GM19240 (cell line): Measurements from ENCODE around the gene ADAMTS10.
"Not testable (repeated sequence)": the region's sequence is repeated elsewhere in the genome, so short reads cannot be mapped to it uniquely, and the experiment has no call there.

Experiments used
- DNase-seq: peaks from one replicate; pipeline ENCODE4 v3.0.0; 2011; ENCODE audit warnings: low spot score; ENCODE audit not compliant: insufficient read length

Gene ADAMTS10

GRCh38 chr19:8629184-8629583 lies 18.7 kb upstream of the ADAMTS10 start:
- DNase-seq: no peak

- no peak for DNase-seq
These were observed 16.3 kb upstream of the ADAMTS10 start for GRCh38 chr19:8626842-8627241.

- not testable (repeated sequence) for DNase-seq
These were observed 12.4 kb upstream of the ADAMTS10 start for GRCh38 chr19:8622886-8623285.

GRCh38 chr19:8618751-8619150 lies 8.2 kb upstream of the ADAMTS10 start:
- DNase-seq: no peak

- no peak for DNase-seq
These were observed 7.5 kb upstream of the ADAMTS10 start for GRCh38 chr19:8617984-8618383.

GRCh38 chr19:8617325-8617724 lies 6.8 kb upstream of the ADAMTS10 start:
- not testable (repeated sequence) for DNase-seq

- DNase-seq: no peak
These were observed 6.3 kb upstream of the ADAMTS10 start for GRCh38 chr19:8616861-8617260.

GRCh38 chr19:8615813-8616596 lies 5.5 kb upstream of the ADAMTS10 start:
- DNase-seq: no peak

GRCh38 chr19:8615024-8615423 lies 4.5 kb upstream of the ADAMTS10 start:
- no peak for DNase-seq

- DNase-seq: no peak
These were observed 3.9 kb upstream of the ADAMTS10 start for GRCh38 chr19:8614455-8614854.

- DNase-seq: no peak
These were observed 2.3 kb upstream of the ADAMTS10 start for GRCh38 chr19:8612807-8613171.

GRCh38 chr19:8611877-8612806 lies 1.6 kb upstream of the ADAMTS10 start:
- no peak for DNase-seq

GRCh38 chr19:8611391-8611876 lies 919 bp upstream of the ADAMTS10 start:
- DNase-seq: no peak

- DNase-seq: no peak
These were observed 403 bp upstream of the ADAMTS10 start for GRCh38 chr19:8610936-8611300.

- DNase-seq: no peak
These were observed 1.1 kb downstream of the ADAMTS10 start for GRCh38 chr19:8609279-8610040.

- no peak for DNase-seq
These were observed 1.6 kb downstream of the ADAMTS10 start for GRCh38 chr19:8608941-8609278.

GRCh38 chr19:8607386-8607785 lies 3.1 kb downstream of the ADAMTS10 start:
- no peak for DNase-seq

GRCh38 chr19:8605514-8605913 lies 5.0 kb downstream of the ADAMTS10 start:
- no peak for DNase-seq

- no peak for DNase-seq
These were observed 8.7 kb downstream of the ADAMTS10 start for GRCh38 chr19:8601796-8602195.

- no peak for DNase-seq
These were observed 9.7 kb downstream of the ADAMTS10 start for GRCh38 chr19:8600816-8601215.

- no peak for DNase-seq
These were observed 10.5 kb downstream of the ADAMTS10 start for GRCh38 chr19:8600064-8600463.

- DNase-seq: no peak
These were observed 14.3 kb downstream of the ADAMTS10 start for GRCh38 chr19:8596168-8596567.
